Fibroblast of lung (primary cell): ENCODE results near the gene FSHR.

Source experiments
- EZH2 ChIP-seq: IDR thresholded peaks from 2 replicates; pipeline ENCODE4 v1.5.1; 2012; ENCODE audit warnings: low read length, control low read depth, mild to moderate bottlenecking; ENCODE audit errors: missing control alignments
- TF ChIP-seq, protein P1 (sequence below), 2 donors: IDR thresholded peaks in 1 of 2; conservative IDR thresholded peaks in 1 of 2; 1 replicate in 1 of 2; 2 replicates in 1 of 2; pipeline ENCODE4 v1.5.1; 2011 to 2012; ENCODE audit warnings: low read length in 2 of 2, control low read depth in 1 of 2, inconsistent platforms in 1 of 2, low read depth in 1 of 2, mild to moderate bottlenecking in 1 of 2

DNA sequence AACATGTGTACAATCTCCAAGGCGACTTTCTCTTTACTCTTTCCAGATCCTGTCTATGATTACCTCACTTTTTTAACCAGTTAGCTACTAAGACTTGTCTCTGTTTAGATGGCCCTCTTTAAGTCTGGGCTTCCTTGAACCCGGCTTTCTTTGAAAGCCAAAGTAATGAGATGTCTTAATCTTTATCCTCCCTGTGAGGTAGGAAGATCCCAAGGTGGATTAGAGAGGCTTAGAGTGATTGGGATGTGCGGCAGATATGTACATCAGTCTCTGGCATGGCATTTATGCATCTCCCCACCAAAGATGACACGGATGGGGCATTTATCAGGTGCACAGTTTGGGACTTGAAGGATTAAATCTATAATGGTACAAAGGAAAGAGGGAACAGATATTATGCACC lies 186.3 kb downstream of the FSHR start:
- TF ChIP-seq, protein P1, sequence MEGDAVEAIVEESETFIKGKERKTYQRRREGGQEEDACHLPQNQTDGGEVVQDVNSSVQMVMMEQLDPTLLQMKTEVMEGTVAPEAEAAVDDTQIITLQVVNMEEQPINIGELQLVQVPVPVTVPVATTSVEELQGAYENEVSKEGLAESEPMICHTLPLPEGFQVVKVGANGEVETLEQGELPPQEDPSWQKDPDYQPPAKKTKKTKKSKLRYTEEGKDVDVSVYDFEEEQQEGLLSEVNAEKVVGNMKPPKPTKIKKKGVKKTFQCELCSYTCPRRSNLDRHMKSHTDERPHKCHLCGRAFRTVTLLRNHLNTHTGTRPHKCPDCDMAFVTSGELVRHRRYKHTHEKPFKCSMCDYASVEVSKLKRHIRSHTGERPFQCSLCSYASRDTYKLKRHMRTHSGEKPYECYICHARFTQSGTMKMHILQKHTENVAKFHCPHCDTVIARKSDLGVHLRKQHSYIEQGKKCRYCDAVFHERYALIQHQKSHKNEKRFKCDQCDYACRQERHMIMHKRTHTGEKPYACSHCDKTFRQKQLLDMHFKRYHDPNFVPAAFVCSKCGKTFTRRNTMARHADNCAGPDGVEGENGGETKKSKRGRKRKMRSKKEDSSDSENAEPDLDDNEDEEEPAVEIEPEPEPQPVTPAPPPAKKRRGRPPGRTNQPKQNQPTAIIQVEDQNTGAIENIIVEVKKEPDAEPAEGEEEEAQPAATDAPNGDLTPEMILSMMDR (conservative IDR thresholded peaks at IDR 0.05 in 1 of 2, IDR thresholded peaks at IDR 0.05 in 1 of 2; ENCODE audit: low read depth in 1 of 2, low read length in 2 of 2) = no peak
- TF ChIP-seq EZH2 = no peak
